DMS114 treated with DMSO at 0.1 percent for 48 hours (cell line): ENCODE measurements around the gene LEMD2.

Source experiments
- DNase-seq: peaks from one replicate; lab custom pipeline; 2025; ENCODE audit not compliant: unreplicated experiment; lab: John Stamatoyannopoulos, UW

LEMD2 gene

GRCh38 chr6:33724102-33725023, 64.6 kb downstream of the LEMD2 start:
- no peak for DNase-seq

DNA sequence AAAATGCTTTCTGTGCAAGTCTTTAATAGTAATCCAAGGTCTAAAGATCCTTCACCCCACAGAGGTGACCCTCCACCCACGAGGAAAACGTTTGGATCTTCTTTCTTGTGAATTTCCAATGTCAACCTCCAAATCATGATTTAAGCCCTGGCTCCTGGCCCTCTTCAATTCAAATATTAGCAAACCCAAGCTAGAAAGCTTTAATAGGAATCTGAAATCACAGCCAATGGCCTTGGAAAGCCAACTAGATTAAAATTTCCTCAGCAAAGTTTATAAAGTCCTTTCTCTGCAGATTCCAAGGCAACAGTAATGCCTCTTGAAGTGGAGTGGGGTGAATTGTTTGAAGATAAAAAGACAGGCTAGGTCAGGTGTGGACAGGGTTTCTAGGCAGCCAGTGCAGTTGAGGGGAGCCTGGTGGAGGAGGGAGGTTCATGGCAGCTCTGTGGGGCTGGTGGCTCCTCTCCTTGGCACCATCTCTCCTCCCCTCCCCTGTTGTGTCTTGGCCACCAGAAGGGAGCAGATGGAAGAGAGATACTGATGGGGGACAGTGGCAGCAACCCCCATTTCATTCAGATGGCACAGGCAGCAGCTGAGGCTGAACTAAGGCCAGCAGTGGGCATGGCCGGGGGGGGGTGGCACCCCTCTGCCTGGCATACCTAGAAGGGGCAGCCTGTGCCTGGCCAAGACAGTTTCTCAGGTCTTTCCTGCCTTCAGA, 65.4 kb downstream of the LEMD2 start:
- DNase-seq: no peak

DNA sequence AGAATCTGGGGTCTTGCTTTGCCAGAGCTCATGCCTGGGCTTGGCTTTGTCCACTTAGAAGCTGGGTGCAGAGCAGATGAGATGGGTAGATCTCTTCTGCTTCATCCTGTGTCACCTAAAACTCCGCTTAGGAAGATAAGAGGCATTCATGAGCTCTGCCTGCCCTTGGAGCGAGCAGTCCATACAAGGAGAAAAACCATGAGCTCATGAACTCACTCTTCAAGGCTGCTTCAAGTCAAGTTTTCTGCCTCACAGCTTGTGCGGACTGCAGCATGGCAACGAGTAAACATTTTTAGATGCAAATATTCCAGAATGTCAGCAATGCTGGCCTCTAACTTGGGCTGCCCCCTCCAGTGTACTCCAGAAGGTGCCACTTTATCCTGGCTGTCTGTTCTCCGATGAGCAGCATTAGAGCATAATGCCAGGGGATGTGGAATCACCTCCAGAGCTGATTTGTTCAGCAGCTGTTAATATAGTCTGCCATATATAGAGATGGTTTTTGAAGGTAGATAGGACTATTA, 66.8 kb downstream of the LEMD2 start:
- DNase-seq: no peak

- no peak for DNase-seq
These were observed 67.4 kb downstream of the LEMD2 start for GRCh38 chr6:33721508-33721907.
